ENCODE results near the gene GANC. TPM values are rescaled to one million over a fixed set of nuclear protein-coding genes. Genes with fewer than 3 reads are reported as not detected.

Gene GANC
- total RNA-seq, 4 donors from 2014 or later = 20.8 to 63.5 (median 35.3) TPM

DNA sequence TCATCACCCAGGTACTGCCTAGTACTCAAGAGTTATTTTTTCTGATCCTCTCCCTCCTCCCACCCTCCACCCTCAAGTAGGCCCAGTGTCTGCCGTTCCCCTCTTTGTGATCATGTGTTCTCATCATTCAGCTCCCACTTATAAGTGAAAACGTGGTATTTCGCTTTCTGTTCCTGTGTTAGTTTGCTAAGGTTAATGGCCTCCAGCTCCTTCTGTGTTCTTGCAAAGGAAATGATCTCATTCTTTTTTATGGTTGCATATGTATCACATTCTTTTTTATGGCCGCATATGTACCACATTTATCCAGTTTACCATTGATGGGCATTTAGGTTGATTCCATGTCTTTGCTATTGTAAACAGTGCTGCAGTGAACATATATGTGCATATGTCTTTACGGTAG, 8.2 kb upstream of the GANC start:
- H3K4me1 ChIP-seq = peaks cover 0 to 13% (median 2%) of the 10 kb centered on the region in 4 donors
- H3K4me3 ChIP-seq = no peak overlapping the region
- H3K9me3 ChIP-seq = no peaks in the 10 kb centered on the region
- peaks cover 0 to 81% (median 0%) of the 10 kb centered on the region in 3 donors for H3K36me3 ChIP-seq
- no peak for DNase-seq
- TF ChIP-seq, protein P1, sequence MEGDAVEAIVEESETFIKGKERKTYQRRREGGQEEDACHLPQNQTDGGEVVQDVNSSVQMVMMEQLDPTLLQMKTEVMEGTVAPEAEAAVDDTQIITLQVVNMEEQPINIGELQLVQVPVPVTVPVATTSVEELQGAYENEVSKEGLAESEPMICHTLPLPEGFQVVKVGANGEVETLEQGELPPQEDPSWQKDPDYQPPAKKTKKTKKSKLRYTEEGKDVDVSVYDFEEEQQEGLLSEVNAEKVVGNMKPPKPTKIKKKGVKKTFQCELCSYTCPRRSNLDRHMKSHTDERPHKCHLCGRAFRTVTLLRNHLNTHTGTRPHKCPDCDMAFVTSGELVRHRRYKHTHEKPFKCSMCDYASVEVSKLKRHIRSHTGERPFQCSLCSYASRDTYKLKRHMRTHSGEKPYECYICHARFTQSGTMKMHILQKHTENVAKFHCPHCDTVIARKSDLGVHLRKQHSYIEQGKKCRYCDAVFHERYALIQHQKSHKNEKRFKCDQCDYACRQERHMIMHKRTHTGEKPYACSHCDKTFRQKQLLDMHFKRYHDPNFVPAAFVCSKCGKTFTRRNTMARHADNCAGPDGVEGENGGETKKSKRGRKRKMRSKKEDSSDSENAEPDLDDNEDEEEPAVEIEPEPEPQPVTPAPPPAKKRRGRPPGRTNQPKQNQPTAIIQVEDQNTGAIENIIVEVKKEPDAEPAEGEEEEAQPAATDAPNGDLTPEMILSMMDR (IDR thresholded peaks at IDR 0.05) = no peak
- TF ChIP-seq POLR2A (IDR thresholded peaks at IDR 0.05) = no peak
- H3K27me3 ChIP-seq = no peaks in the 10 kb centered on the region
- no peak overlapping the region for H3K27ac ChIP-seq

GRCh38 chr15:42267286-42267685, 5.7 kb upstream of the GANC start:
- no peaks in the 10 kb centered on the region for H3K27me3 ChIP-seq
- H3K27ac ChIP-seq = no peak overlapping the region
- DNase-seq = no peak
- H3K36me3 ChIP-seq = peaks cover 0 to 56% (median 0%) of the 10 kb centered on the region in 3 donors
- no peaks in the 10 kb centered on the region for H3K9me3 ChIP-seq
- no peak for TF ChIP-seq POLR2A (IDR thresholded peaks at IDR 0.05)
- TF ChIP-seq, protein P1 (IDR thresholded peaks at IDR 0.05) = no peak
- no peak overlapping the region for H3K4me3 ChIP-seq
- H3K4me1 ChIP-seq = peaks cover 0 to 30% (median 2%) of the 10 kb centered on the region in 4 donors

GRCh38 chr15:42270551-42270950, 2.5 kb upstream of the GANC start:
- Histone ChIP-seq H3K36me3 (peaks cover 0 to 23% (median 0%) of the 10 kb centered on the region in 3 donors), H3K27ac (peak overlapping the region in 2 of 4 donors; percentile 20 to 99), H3K27me3 (no peaks in the 10 kb centered on the region), H3K4me3 (peak overlapping the region in 2 of 4 donors; percentile 12 to 88), H3K4me1 (peaks cover 0 to 41% (median 7%) of the 10 kb centered on the region in 4 donors), H3K9me3 (no peaks in the 10 kb centered on the region)
- no peak for DNase-seq
- TF ChIP-seq, protein P1 (IDR thresholded peaks at IDR 0.05) = no peak

GRCh38 chr15:42270996-42271395, 2.0 kb upstream of the GANC start:
- DNase-seq = no peak
- TF ChIP-seq, protein P1 (IDR thresholded peaks at IDR 0.05) = no peak
- no peak for TF ChIP-seq POLR2A (IDR thresholded peaks at IDR 0.05)
- peaks cover 0 to 46% (median 9%) of the 10 kb centered on the region in 4 donors for H3K4me1 ChIP-seq
- peaks cover 0 to 19% (median 0%) of the 10 kb centered on the region in 3 donors for H3K36me3 ChIP-seq
- H3K4me3 ChIP-seq = peak overlapping the region in 2 of 4 donors; percentile 3 to 88
- peak overlapping the region in 2 of 4 donors; percentile 20 to 99 for H3K27ac ChIP-seq
- no peaks in the 10 kb centered on the region for H3K9me3 ChIP-seq
- H3K27me3 ChIP-seq = no peaks in the 10 kb centered on the region

DNA sequence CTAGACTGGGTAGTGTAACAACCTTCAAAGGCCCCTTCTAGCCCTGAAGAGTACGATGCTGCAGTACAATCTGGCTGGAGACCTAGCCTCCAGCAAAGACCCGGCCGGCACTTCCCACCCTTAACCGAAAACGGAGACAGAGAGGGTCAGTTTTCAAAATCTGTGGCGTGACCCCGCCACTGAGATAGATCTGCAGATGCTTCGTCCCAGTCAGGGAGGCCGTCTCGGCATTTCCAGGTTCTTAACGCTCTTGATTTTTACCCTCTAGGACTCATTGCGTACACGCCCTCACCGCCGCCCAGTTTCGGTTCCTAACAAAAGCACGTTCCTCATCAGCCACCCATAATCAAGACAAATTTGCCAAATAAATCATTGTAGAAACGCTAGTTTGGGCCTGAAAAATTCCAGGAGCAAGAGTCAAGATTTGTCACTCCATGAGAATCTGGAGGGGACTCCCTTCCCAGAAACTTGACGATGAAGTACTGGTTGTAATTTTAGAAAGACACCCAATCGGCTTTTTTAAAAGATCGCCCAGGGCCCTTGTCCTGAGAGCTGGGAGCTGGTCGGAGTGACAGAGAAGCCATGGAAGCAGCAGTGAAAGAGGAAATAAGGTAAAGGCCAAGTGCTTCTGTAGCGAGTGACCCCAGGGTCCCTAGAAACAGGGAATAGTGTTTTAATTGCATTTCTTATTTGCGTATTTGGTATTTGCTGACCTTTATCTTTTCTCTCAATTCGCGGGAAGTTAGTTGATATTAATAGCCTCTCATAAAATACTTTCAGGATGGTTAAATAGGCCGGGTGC, 1.1 kb downstream of the GANC start:
- Histone ChIP-seq H3K27ac (peak overlapping the region; percentile 95 to 99 (median 96)), H3K36me3 (peaks cover 0 to 9% (median 0%) of the 10 kb centered on the region in 3 donors), H3K4me1 (peaks cover 0 to 40% (median 7%) of the 10 kb centered on the region in 4 donors), H3K9me3 (no peaks in the 10 kb centered on the region), H3K27me3 (no peaks in the 10 kb centered on the region), H3K4me3 (peak overlapping the region; percentile 66 to 88 (median 84))
- TF ChIP-seq, protein P1 (IDR thresholded peaks at IDR 0.05) = peak in 1 of 6 experiments; percentile 1
- no peak for TF ChIP-seq POLR2A (IDR thresholded peaks at IDR 0.05)
- peak; percentile 77 to 88 (median 82) for DNase-seq
